DOHH2 (cell line): ENCODE results near the gene NF1.

Experiments
- H3F3A ChIP-seq: fragments of 200-600 bp; sonication (generic), shearing (Covaris generic); 2 replicates; pipeline ENCODE4 v1.6.0; 2016; ENCODE audit warnings: antibody characterized with exemption, mild to moderate bottlenecking; ENCODE audit not compliant: control insufficient read depth, insufficient read depth
- H3K27ac ChIP-seq: fragments of 200-600 bp; sonication (generic); 2 replicates; pipeline ENCODE4 v1.5.1; 2014; ENCODE audit warnings: low read depth, mild to moderate bottlenecking, low read length, moderate library complexity
- H3K27me3 ChIP-seq: fragments of 200-600 bp; sonication (generic); 2 replicates; pipeline ENCODE4 v1.6.1; 2014; ENCODE audit warnings: mild to moderate bottlenecking, low read length, mixed read lengths; ENCODE audit not compliant: control insufficient read depth
- H3K36me3 ChIP-seq: fragments of 200-600 bp; sonication (generic); 2 replicates; pipeline ENCODE4 v1.6.1; 2014; ENCODE audit warnings: mild to moderate bottlenecking, low read length, moderate library complexity, mixed read lengths; ENCODE audit not compliant: control insufficient read depth
- H3K4me1 ChIP-seq: fragments of 200-600 bp; sonication (generic); 2 replicates; pipeline ENCODE4 v1.6.1; 2014; ENCODE audit warnings: mild to moderate bottlenecking, low read length, mixed read lengths; ENCODE audit not compliant: control insufficient read depth
- H3K4me2 ChIP-seq: fragments of 200-600 bp; sonication (generic); 2 replicates; pipeline ENCODE4 v1.6.0; 2014; ENCODE audit warnings: mild to moderate bottlenecking, low read length, moderate library complexity
- H3K4me3 ChIP-seq: fragments of 200-600 bp; sonication (generic); 2 replicates; pipeline ENCODE4 v1.5.1; 2014; ENCODE audit warnings: mild to moderate bottlenecking, low read length, mixed read lengths
- H3K79me2 ChIP-seq: fragments of 200-600 bp; sonication (generic); 2 replicates; pipeline ENCODE4 v1.6.1; 2014; ENCODE audit warnings: mild to moderate bottlenecking, low read length, mixed read lengths; ENCODE audit not compliant: control insufficient read depth
- H3K9me2 ChIP-seq: fragments of 200-600 bp; sonication (generic); replicated peaks from 2 replicates; pipeline ENCODE4 v1.6.1; 2014; ENCODE audit warnings: mild to moderate bottlenecking, low read length, mixed read lengths; ENCODE audit not compliant: control insufficient read depth
- H3K9me3 ChIP-seq: fragments of 200-600 bp; sonication (generic); 2 replicates; pipeline ENCODE4 v1.6.1; 2014; ENCODE audit warnings: antibody characterized with exemption, low read length, mixed read lengths; ENCODE audit not compliant: control insufficient read depth, insufficient read depth
- H4K20me1 ChIP-seq: fragments of 200-600 bp; sonication (generic); 2 replicates; pipeline ENCODE4 v1.6.0; 2014; ENCODE audit warnings: low read depth, mild to moderate bottlenecking, antibody characterized with exemption, low read length, moderate library complexity; ENCODE audit not compliant: control insufficient read depth, insufficient read depth
- CTCF ChIP-seq: fragments of 200-600 bp; sonication (generic); IDR thresholded peaks from one replicate; pipeline ENCODE4 v1.5.1; 2014; ENCODE audit warnings: antibody characterized with exemption, mild to moderate bottlenecking, low read depth, low read length; ENCODE audit not compliant: poor library complexity, severe bottlenecking
- EZH2phosphoT487 ChIP-seq: fragments of 200-600 bp; sonication (generic); IDR thresholded peaks from 2 replicates; pipeline ENCODE4 v1.6.1; 2017; ENCODE audit warnings: borderline replicate concordance, mild to moderate bottlenecking, antibody characterized with exemption, low read length, moderate library complexity, mixed read lengths

NF1 gene

GRCh38 chr17:31385428-31386285 lies 290.9 kb downstream of the NF1 start:
- Histone ChIP-seq H3K9me3 (no peaks in the 10 kb centered on the region), H3K4me2 (no peak overlapping the region), H3F3A (peaks cover 4% of the 10 kb centered on the region; the same call in 1 of the 2 replicates), H3K27me3 (peaks cover 14% of the 10 kb centered on the region), H3K79me2 (no peaks in the 10 kb centered on the region), H3K4me1 (no peaks in the 10 kb centered on the region), H3K9me2 (no peaks in the 10 kb centered on the region), H3K36me3 (no peaks in the 10 kb centered on the region), H3K4me3 (no peak overlapping the region), H3K27ac (no peak overlapping the region), H4K20me1 (no peaks in the 10 kb centered on the region)
- TF ChIP-seq CTCF, result no peak
- TF ChIP-seq EZH2phosphoT487, result no peak

- Histone ChIP-seq H3K4me3 (no peak overlapping the region), H3K36me3 (no peaks in the 10 kb centered on the region), H3K9me3 (no peaks in the 10 kb centered on the region), H3K79me2 (no peaks in the 10 kb centered on the region), H3K27me3 (peaks cover 20% of the 10 kb centered on the region), H3K4me2 (no peak overlapping the region), H3K27ac (no peak overlapping the region), H3K9me2 (no peaks in the 10 kb centered on the region), H4K20me1 (no peaks in the 10 kb centered on the region), H3K4me1 (no peaks in the 10 kb centered on the region), H3F3A (peaks cover 4% of the 10 kb centered on the region; the same call in 1 of the 2 replicates)
- TF ChIP-seq CTCF, result no peak
- TF ChIP-seq EZH2phosphoT487, result no peak
Measured at GRCh38 chr17:31386542-31387075, 291.8 kb downstream of the NF1 start.

- H3K27ac ChIP-seq, result no peak overlapping the region
- no peaks in the 10 kb centered on the region for H3K4me1 ChIP-seq
- H3K4me3 ChIP-seq, result no peak overlapping the region
- no peaks in the 10 kb centered on the region for H4K20me1 ChIP-seq
- H3K9me3 ChIP-seq, result no peaks in the 10 kb centered on the region
- no peak for TF ChIP-seq CTCF
- no peak for TF ChIP-seq EZH2phosphoT487
- H3K9me2 ChIP-seq, result no peaks in the 10 kb centered on the region
- no peak overlapping the region for H3K4me2 ChIP-seq
- no peaks in the 10 kb centered on the region for H3K79me2 ChIP-seq
- no peaks in the 10 kb centered on the region for H3K36me3 ChIP-seq
- peaks cover 26% of the 10 kb centered on the region for H3K27me3 ChIP-seq
- H3F3A ChIP-seq, result peaks cover 4% of the 10 kb centered on the region; the same call in 1 of the 2 replicates
Measured at GRCh38 chr17:31387438-31387837, 292.7 kb downstream of the NF1 start.
